Measurements from ENCODE around the gene MOAP1. TPM values are rescaled to one million over a fixed set of nuclear protein-coding genes. Genes with fewer than 3 reads are reported as not detected.

Gene MOAP1
- total and polyA plus RNA-seq, 2 experiments from 2014 or later = 8.6 to 21.6 TPM

DNA sequence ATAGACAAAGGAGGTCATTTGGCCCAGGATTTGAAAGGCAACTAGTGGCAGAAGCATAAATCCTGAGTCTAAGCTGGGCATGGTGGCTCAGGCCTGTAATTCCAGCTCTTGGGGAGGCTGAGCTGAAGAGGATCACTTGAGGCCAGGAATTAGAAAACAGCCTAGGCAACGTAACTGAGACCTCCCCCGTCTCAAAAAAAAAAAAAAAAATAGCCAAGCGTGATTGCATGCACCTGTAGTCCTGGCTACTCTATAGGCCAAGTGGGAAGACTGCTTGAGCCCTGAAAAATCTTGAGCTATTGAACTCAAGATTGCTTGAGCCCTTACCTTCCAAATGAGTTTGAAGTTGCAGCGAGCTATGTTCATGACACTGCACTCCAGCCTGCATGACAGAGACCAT lies 14.3 kb upstream of the MOAP1 start:
- H3K79me2 ChIP-seq (replicated peaks; ENCODE audit: insufficient read depth) = no peaks in the 10 kb centered on the region
- Mint-ChIP-seq H3K36me3 (ENCODE audit: low read depth) (no peaks in the 10 kb centered on the region), H3K4me3 (no peak overlapping the region), H3K27me3 (ENCODE audit: insufficient read depth, low read depth, poor library complexity) (no peaks in the 10 kb centered on the region), H3K27ac (no peak overlapping the region), H3K4me1 (no peaks in the 10 kb centered on the region), H3K9me3 (no peaks in the 10 kb centered on the region)
- H3K9me2 ChIP-seq (ENCODE audit: insufficient read depth) = no peaks in the 10 kb centered on the region
- no peak overlapping the region for H2AFZ ChIP-seq
- ATAC-seq = no peak
- DNase-seq (ENCODE audit: low spot score) = no peak
- no peaks in the 10 kb centered on the region for H3K36me3 ChIP-seq (ENCODE audit: insufficient read depth)
- H3K4me1 ChIP-seq (ENCODE audit: insufficient read depth) = no peaks in the 10 kb centered on the region
- no peaks in the 10 kb centered on the region for H3F3A ChIP-seq (replicated peaks; ENCODE audit: low read depth)
- TF ChIP-seq EZH2phosphoT487 (IDR thresholded peaks at IDR 0.05; ENCODE audit: unreplicated experiment) = no peak
- TF ChIP-seq, protein P1, sequence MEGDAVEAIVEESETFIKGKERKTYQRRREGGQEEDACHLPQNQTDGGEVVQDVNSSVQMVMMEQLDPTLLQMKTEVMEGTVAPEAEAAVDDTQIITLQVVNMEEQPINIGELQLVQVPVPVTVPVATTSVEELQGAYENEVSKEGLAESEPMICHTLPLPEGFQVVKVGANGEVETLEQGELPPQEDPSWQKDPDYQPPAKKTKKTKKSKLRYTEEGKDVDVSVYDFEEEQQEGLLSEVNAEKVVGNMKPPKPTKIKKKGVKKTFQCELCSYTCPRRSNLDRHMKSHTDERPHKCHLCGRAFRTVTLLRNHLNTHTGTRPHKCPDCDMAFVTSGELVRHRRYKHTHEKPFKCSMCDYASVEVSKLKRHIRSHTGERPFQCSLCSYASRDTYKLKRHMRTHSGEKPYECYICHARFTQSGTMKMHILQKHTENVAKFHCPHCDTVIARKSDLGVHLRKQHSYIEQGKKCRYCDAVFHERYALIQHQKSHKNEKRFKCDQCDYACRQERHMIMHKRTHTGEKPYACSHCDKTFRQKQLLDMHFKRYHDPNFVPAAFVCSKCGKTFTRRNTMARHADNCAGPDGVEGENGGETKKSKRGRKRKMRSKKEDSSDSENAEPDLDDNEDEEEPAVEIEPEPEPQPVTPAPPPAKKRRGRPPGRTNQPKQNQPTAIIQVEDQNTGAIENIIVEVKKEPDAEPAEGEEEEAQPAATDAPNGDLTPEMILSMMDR (conservative IDR thresholded peaks at IDR 0.05; ENCODE audit: low read depth in 2 of 2) = no peak
- TF ChIP-seq, protein P2, sequence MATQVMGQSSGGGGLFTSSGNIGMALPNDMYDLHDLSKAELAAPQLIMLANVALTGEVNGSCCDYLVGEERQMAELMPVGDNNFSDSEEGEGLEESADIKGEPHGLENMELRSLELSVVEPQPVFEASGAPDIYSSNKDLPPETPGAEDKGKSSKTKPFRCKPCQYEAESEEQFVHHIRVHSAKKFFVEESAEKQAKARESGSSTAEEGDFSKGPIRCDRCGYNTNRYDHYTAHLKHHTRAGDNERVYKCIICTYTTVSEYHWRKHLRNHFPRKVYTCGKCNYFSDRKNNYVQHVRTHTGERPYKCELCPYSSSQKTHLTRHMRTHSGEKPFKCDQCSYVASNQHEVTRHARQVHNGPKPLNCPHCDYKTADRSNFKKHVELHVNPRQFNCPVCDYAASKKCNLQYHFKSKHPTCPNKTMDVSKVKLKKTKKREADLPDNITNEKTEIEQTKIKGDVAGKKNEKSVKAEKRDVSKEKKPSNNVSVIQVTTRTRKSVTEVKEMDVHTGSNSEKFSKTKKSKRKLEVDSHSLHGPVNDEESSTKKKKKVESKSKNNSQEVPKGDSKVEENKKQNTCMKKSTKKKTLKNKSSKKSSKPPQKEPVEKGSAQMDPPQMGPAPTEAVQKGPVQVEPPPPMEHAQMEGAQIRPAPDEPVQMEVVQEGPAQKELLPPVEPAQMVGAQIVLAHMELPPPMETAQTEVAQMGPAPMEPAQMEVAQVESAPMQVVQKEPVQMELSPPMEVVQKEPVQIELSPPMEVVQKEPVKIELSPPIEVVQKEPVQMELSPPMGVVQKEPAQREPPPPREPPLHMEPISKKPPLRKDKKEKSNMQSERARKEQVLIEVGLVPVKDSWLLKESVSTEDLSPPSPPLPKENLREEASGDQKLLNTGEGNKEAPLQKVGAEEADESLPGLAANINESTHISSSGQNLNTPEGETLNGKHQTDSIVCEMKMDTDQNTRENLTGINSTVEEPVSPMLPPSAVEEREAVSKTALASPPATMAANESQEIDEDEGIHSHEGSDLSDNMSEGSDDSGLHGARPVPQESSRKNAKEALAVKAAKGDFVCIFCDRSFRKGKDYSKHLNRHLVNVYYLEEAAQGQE (IDR thresholded peaks at IDR 0.05; ENCODE audit: unreplicated experiment) = no peak
- TF ChIP-seq, protein P3, sequence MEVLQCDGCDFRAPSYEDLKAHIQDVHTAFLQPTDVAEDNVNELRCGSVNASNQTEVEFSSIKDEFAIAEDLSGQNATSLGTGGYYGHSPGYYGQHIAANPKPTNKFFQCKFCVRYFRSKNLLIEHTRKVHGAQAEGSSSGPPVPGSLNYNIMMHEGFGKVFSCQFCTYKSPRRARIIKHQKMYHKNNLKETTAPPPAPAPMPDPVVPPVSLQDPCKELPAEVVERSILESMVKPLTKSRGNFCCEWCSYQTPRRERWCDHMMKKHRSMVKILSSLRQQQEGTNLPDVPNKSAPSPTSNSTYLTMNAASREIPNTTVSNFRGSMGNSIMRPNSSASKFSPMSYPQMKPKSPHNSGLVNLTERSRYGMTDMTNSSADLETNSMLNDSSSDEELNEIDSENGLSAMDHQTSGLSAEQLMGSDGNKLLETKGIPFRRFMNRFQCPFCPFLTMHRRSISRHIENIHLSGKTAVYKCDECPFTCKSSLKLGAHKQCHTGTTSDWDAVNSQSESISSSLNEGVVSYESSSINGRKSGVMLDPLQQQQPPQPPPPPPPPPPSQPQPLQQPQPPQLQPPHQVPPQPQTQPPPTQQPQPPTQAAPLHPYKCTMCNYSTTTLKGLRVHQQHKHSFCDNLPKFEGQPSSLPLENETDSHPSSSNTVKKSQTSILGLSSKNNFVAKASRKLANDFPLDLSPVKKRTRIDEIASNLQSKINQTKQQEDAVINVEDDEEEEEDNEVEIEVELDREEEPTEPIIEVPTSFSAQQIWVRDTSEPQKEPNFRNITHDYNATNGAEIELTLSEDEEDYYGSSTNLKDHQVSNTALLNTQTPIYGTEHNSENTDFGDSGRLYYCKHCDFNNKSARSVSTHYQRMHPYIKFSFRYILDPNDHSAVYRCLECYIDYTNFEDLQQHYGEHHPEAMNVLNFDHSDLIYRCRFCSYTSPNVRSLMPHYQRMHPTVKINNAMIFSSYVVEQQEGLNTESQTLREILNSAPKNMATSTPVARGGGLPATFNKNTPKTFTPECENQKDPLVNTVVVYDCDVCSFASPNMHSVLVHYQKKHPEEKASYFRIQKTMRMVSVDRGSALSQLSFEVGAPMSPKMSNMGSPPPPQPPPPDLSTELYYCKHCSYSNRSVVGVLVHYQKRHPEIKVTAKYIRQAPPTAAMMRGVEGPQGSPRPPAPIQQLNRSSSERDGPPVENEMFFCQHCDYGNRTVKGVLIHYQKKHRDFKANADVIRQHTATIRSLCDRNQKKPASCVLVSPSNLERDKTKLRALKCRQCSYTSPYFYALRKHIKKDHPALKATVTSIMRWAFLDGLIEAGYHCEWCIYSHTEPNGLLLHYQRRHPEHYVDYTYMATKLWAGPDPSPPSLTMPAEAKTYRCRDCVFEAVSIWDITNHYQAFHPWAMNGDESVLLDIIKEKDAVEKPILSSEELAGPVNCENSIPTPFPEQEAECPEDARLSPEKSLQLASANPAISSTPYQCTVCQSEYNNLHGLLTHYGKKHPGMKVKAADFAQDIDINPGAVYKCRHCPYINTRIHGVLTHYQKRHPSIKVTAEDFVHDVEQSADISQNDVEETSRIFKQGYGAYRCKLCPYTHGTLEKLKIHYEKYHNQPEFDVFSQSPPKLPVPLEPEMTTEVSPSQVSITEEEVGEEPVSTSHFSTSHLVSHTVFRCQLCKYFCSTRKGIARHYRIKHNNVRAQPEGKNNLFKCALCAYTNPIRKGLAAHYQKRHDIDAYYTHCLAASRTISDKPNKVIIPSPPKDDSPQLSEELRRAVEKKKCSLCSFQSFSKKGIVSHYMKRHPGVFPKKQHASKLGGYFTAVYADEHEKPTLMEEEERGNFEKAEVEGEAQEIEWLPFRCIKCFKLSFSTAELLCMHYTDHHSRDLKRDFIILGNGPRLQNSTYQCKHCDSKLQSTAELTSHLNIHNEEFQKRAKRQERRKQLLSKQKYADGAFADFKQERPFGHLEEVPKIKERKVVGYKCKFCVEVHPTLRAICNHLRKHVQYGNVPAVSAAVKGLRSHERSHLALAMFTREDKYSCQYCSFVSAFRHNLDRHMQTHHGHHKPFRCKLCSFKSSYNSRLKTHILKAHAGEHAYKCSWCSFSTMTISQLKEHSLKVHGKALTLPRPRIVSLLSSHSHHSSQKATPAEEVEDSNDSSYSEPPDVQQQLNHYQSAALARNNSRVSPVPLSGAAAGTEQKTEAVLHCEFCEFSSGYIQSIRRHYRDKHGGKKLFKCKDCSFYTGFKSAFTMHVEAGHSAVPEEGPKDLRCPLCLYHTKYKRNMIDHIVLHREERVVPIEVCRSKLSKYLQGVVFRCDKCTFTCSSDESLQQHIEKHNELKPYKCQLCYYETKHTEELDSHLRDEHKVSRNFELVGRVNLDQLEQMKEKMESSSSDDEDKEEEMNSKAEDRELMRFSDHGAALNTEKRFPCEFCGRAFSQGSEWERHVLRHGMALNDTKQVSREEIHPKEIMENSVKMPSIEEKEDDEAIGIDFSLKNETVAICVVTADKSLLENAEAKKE (CRISPR knock-in tag; IDR thresholded peaks at IDR 0.05) = no peak
- no peak for TF ChIP-seq EZH2 (IDR thresholded peaks at IDR 0.05; ENCODE audit: low read depth, unreplicated experiment)
- TF ChIP-seq ZNF331 (CRISPR knock-in tag; IDR thresholded peaks at IDR 0.05; ENCODE audit: low read depth) = no peak
- no peak for TF ChIP-seq NANOG (IDR thresholded peaks at IDR 0.05; ENCODE audit: borderline replicate concordance)
- H3K27me3 ChIP-seq (ENCODE audit: insufficient read depth) = no peaks in the 10 kb centered on the region
- no peak overlapping the region for H3K4me2 ChIP-seq
- H3K27ac ChIP-seq (ENCODE audit: low read depth) = no peak overlapping the region
- no peaks in the 10 kb centered on the region for H4K20me1 ChIP-seq (replicated peaks; ENCODE audit: insufficient read depth)
- no peak overlapping the region for H3K4me3 ChIP-seq

All from GM23338 (cell line).